Brain microvascular endothelial cell (primary cell): ENCODE results near the gene GMDS.

ENCODE experiments used
- DNase-seq: peaks from one replicate; pipeline ENCODE4 v3.0.0-alpha.2; 2020
- H3K27ac ChIP-seq: fragments of 250-450 bp; sonication (Bioruptor Pico); 2 replicates; pipeline ENCODE4 v1.5.1; 2020; ENCODE audit warnings: mild to moderate bottlenecking, moderate library complexity
- H3K27me3 ChIP-seq: fragments of 250-450 bp; sonication (Bioruptor Pico); replicated peaks from 2 replicates; pipeline ENCODE4 v1.5.1; 2020; ENCODE audit warnings: mild to moderate bottlenecking
- H3K36me3 ChIP-seq: fragments of 250-450 bp; sonication (Bioruptor Pico); replicated peaks from 2 replicates; pipeline ENCODE4 v1.5.1; 2020; ENCODE audit warnings: mild to moderate bottlenecking
- H3K4me3 ChIP-seq: 2 replicates; pipeline ENCODE4 v1.5.1; 2011; ENCODE audit warnings: low read depth, mild to moderate bottlenecking, control low read depth, low read length, moderate library complexity
- in situ Hi-C: cut with HindIII; loops from 2 replicates; pipeline ENCODE4 v1.10.0; 2017; ENCODE audit warnings: low sequenced_read_pairs, low pct_ligation_motif_present
- TF ChIP-seq, protein P1 (sequence below): IDR thresholded peaks from 2 replicates; pipeline ENCODE4 v1.5.1; 2011; ENCODE audit warnings: low read depth, mild to moderate bottlenecking, moderate library complexity, low read length, control low read depth, inconsistent platforms; ENCODE audit errors: missing control alignments

GMDS gene

DNA sequence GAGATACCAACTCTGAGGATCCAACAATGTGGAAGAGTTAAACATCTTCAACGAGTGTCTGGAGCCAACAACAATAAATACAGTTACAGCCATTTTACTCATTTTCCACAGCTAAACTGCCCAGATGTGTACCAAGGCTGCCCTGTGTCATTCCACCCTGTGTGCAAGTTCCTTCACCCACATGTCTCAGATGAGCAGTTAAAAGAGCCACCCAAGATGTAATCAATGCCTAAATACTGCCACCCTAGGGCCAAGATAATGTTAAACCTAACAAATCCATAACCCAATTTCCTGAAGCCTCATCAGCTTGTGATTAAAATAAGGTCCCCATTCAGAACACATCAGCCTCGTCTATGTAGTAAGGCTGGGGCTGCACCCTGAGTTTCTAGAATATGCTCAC, 59.9 kb downstream of the GMDS start:
- Histone ChIP-seq H3K4me3 (no peak overlapping the region), H3K36me3 (no peaks in the 10 kb centered on the region), H3K27ac (no peak overlapping the region), H3K27me3 (no peaks in the 10 kb centered on the region)
- TF ChIP-seq, protein P1, sequence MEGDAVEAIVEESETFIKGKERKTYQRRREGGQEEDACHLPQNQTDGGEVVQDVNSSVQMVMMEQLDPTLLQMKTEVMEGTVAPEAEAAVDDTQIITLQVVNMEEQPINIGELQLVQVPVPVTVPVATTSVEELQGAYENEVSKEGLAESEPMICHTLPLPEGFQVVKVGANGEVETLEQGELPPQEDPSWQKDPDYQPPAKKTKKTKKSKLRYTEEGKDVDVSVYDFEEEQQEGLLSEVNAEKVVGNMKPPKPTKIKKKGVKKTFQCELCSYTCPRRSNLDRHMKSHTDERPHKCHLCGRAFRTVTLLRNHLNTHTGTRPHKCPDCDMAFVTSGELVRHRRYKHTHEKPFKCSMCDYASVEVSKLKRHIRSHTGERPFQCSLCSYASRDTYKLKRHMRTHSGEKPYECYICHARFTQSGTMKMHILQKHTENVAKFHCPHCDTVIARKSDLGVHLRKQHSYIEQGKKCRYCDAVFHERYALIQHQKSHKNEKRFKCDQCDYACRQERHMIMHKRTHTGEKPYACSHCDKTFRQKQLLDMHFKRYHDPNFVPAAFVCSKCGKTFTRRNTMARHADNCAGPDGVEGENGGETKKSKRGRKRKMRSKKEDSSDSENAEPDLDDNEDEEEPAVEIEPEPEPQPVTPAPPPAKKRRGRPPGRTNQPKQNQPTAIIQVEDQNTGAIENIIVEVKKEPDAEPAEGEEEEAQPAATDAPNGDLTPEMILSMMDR, result no peak
- no peak for DNase-seq
- in situ Hi-C loops, result no loop called here

DNA sequence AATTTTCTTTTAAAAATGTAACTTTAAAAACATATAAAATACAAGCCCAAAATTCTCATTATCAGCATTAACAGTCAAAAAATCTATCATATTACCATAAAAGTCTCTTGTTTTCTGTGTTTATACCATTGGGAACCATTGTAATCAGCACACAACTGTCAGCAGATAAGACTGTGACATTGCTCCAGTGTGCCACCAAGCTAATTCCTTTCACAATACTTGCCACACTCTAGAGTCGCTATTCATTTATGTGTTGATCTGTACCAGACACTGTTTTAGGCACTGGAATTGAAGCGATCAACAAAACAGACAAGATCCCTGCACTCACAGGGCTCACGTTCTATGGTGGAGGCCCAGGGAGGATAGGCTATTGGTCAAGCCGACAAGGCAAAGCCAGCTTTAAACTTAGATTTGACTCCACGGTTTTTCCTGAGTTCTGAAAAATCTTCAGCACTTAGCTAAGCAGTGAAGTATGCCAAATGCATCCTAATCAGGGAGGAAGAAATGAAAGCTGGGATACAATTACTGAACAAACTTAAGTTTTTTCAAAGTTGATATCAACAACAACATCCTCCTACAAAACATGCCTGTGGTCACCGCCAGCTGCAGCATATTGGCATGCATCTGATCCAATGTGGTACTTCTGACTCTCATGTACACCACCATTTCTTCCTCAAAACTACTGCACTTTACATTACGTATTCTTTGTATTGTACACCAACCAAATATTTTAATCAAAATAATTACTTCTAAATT, 60.5 kb downstream of the GMDS start:
- in situ Hi-C loops, result no loop called here
- H3K27ac ChIP-seq, result no peak overlapping the region
- DNase-seq, result no peak
- TF ChIP-seq, protein P1, result no peak
- no peak overlapping the region for H3K4me3 ChIP-seq
- H3K27me3 ChIP-seq, result no peaks in the 10 kb centered on the region
- H3K36me3 ChIP-seq, result no peaks in the 10 kb centered on the region

DNA sequence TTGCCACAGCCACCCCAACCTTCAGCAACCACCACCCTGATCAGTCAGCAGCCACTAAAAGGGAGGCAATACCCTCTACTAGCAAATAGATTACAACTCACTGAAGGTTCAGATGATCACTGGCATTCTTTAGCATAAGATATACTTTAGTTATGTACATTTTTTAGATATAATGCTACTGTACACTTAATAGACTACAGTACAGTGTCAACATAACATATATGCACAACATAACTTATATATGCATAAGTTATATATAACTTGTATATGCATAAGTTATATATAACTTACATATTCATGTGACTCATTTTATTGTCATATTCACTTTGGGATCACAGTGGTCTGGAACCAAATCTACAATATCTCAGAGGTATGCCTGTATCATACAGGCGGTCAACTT, 61.7 kb downstream of the GMDS start:
- TF ChIP-seq, protein P1, result no peak
- Histone ChIP-seq H3K36me3 (no peaks in the 10 kb centered on the region), H3K27me3 (no peaks in the 10 kb centered on the region), H3K4me3 (no peak overlapping the region), H3K27ac (no peak overlapping the region)
- in situ Hi-C loops, result no loop called here
- DNase-seq, result no peak

DNA sequence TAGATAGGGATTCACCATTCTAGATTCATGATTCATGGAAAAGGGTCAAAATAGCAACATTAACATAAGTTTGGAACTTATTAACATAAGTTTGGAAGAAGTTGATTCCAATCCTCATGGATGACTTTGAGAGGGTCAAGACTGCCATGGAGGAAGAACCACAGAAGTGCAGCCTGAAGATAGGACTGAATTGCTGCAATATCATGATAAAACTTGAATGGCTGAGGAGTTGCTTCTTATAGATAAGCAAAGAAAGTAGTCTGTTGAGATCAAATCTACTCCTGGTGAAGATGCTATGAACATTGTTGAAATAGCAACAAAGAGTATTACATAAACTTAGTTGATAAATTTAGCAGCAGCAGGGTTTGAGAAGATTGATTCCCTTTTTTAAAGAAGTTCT, 62.2 kb downstream of the GMDS start:
- DNase-seq, result no peak
- in situ Hi-C loops, result no loop called here
- no peak overlapping the region for H3K4me3 ChIP-seq
- no peak overlapping the region for H3K27ac ChIP-seq
- H3K36me3 ChIP-seq, result no peaks in the 10 kb centered on the region
- TF ChIP-seq, protein P1, result no peak
- no peaks in the 10 kb centered on the region for H3K27me3 ChIP-seq

DNA sequence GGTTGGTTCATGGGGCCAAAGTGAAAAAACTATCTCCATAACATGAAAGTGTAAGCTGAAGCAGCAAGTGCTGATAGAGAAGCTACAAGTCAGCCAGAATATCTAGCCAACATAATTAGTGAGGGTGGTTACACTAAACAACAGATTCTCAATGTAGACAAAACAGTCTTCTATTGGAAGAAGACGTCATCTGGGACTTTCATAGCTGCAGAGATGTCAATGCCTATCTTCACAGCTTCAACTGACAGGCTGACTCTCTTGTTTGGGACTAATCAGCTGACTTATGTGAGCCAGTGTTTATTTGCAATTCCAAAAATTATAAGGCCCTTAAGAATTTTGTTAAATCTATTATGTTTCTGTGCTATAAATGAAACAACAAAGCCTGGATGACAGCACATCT, 63.2 kb downstream of the GMDS start:
- in situ Hi-C loops, result no loop called here
- Histone ChIP-seq H3K27ac (no peak overlapping the region), H3K4me3 (no peak overlapping the region), H3K36me3 (no peaks in the 10 kb centered on the region), H3K27me3 (no peaks in the 10 kb centered on the region)
- TF ChIP-seq, protein P1, result no peak
- DNase-seq, result no peak

DNA sequence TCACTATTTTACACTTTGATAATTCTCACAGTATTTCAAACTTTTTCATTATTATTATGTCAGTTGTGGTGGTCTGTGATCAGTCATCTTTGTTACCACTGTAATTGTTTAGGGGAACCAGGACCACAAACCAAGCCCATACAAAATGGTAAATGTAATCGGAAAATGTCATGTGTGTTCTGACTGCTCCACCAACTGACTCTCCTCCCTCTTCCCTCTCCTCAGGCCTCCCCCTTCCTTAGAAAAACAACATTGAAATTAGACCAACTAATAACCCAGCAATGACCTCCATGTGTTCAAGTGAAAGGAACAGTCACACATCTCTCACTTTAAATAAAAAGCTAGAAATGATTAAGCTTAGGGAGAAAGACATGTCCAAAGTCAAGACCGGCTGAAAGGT, 63.8 kb downstream of the GMDS start:
- Histone ChIP-seq H3K27me3 (no peaks in the 10 kb centered on the region), H3K36me3 (no peaks in the 10 kb centered on the region), H3K27ac (no peak overlapping the region), H3K4me3 (no peak overlapping the region)
- TF ChIP-seq, protein P1, result no peak
- no peak for DNase-seq
- in situ Hi-C loops, result no loop called here
